NCI-H2107 treated with DMSO at 0.1 percent for 48 hours (cell line): ENCODE data around the gene TAF1A.

Experiments
- DNase-seq: peaks from one replicate; lab custom pipeline; 2025; ENCODE audit not compliant: unreplicated experiment; lab: John Stamatoyannopoulos, UW

Gene TAF1A

DNA sequence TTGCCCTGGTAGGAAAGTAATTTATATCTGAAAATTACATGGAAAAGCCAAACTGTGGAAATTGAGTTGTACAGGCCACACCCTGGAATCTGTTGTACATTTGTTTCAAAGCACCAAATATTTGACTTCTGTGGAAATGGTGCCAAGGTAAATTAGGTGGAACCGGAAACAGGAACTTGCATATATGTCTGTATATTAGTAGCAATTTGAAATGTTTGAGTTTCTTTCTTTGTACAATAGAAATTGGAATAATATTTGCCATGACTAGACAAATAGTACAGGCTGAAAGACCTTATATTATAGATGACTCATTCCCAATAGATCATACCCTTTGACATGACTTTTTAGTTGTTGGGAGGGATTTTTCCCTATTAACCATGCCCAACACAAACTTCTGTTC, 10.5 kb upstream of the TAF1A start:
- DNase-seq = no peak

DNA sequence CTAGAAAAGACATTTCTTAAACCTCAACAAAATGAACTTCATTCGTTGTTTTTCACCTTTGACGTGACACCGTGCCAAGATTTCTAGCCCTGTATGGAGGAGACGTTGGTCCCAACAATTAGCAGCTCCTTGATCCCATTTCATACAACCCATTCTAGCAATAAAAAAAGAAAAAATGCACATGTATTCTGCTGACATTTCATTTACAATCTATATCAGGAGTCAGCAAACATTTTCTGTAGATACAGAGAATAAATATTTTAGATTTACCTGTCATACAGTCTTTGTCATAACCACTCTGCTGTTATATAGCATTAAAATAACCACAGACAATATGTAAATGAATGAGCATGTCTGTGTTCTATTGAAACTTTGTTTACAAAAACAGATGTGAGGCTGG, 7.0 kb upstream of the TAF1A start:
- no peak for DNase-seq

DNA sequence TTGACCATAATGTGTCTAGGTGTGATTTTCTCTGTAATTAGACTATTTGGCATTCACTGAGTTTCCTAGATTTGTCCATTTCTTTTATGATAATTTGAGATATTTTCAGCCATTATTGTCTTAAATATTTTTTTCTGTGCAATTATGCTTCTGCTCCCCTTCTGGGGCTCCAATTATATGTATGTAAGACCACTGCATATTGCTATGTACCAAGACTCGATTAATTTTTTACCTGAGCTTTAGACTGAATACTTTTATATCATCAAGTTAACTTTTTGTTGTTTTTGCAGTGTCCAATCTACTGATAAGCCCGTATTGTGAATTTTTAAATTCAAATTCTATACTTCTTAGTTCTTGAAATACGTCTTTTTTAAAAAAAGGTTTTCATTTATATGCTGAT, 5.1 kb upstream of the TAF1A start:
- no peak for DNase-seq

DNA sequence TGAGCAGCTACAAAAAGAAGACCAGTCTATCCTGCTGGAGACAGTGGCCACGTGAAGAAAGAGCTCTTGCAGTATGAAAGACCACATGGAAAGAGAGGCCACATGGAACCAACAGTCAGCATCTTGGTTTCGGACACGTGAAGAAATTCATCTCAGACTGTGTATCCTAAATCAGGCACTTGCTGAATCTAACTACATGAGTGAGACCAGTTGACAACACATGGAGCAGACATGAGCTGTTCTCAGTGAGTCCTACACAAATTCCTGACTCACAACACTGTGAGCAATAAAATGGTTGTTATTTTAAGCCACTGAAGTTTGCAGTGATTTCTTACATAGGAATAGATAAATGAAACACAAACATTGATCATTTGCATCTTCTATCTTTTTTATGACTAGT, 2.4 kb upstream of the TAF1A start:
- DNase-seq = no peak

DNA sequence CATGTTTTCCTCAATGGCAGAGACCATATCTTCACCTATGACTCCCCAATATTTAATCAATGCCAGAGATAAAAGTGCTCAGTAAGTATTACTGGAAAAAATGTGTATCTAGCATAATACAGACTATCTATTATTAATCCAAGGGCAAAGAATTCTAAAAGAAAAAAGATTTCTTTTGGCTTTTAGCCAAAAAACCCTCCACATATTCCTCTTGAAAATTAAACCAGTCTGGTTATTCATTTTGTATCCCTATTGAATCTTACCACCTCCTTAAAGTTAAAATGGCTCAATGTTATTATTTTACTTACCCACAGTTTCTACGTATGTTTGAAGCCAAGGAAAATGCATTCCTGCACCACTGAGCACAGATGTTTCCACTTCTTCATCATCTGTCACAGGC, 1.6 kb downstream of the TAF1A start:
- DNase-seq = no peak

DNA sequence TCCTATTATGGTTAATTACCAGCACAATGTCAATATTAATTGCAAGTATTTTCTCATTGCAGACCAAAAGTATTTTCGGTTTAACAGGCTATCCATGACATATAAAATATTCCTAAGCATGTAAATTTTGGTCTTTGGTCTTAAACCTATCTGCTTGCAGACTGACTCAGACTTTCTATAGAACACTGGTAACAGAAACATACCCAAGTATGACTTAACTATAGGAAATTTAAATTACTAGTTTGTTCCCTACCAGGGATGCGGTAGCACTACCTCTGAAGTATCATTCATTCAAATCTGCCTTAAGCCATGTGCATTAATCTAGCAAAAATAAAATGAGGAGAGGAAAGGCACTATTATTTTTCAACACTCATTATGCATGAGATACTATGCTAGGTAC, 2.9 kb downstream of the TAF1A start:
- DNase-seq = no peak

DNA sequence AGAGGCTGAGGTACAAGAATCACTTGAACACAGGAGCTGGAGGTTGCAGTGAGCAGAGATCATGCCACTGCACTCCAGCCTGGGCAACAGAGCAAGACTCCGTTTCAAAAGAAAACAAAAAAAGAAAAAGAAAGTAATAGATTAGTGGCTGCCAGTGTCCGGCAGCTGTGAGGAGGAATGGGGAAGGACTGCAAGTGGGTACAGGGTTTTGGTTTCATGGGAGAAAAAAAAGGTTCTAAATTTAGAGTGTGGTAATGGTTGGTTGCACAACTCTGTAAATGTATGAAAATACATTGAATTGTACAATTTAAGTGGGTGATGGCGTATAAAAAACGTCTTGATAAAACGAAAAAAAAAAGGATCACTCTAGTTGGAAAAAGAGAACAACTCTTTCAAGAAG, 6.7 kb downstream of the TAF1A start:
- DNase-seq = no peak

DNA sequence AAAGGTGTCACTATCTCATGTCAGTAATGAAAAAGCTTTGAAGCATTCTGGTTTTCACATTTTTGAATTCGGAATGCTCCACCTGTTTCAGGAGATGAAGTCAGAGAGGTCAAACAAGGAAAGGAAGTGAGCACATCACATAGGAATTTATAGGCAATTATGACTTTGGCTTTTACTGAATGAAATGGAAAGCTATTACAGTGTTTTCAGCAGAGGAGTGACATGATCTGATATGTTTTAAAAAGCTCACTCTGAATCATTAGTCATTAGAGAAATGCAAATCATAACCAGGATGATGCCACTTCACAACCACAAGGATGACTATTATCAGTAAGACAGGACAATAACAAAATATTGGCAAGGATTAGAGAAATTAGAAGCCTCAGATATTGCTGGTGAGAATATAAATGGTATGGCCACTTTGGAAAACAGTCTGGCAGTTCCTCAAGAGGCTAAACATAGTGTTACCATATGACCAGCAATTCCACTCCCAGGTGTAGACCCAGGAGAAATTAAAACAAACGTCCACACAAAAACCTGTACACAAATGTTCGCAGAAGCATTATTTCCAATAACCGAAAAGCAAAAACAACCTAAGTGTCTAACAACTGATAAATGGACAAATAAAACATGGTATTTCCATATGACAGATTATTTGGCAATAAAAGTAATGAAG, 7.5 kb downstream of the TAF1A start:
- DNase-seq = no peak

DNA sequence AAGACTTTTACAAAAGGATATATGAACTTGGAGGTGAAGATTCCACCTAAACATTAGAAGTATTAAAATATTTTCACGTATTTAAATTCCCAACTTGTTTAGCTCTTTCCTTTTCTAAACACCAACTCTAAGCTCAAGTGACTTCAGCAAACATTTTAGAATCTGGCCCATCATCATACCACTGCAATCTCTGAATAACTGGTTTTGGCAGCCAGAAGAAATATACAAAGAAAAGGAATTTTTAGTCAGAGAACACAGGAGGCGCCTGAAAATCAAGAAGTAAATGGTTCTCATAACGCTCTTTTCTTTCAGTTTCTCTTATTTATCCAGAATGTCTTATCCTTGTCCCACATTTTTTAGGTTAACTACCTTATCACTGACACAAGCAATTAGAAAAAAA, 10.4 kb downstream of the TAF1A start:
- no peak for DNase-seq

DNA sequence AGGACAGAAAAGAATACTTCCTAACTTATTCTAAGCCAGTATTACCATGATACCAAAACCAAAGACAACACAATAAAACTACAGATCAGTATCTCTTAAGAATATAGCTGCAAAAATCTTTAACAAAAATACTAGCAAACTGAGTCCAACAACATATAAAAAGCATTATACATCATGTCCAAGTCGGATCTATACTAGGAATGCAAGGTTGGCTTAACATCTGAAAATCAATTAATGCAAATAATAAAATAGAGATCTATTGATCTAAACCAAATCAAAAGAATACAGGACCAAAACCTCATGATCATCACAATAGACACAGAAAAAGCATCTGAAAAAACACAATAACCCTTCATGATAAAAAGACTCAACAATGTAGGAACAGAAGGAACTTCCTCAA, 18.9 kb downstream of the TAF1A start:
- DNase-seq = no peak

DNA sequence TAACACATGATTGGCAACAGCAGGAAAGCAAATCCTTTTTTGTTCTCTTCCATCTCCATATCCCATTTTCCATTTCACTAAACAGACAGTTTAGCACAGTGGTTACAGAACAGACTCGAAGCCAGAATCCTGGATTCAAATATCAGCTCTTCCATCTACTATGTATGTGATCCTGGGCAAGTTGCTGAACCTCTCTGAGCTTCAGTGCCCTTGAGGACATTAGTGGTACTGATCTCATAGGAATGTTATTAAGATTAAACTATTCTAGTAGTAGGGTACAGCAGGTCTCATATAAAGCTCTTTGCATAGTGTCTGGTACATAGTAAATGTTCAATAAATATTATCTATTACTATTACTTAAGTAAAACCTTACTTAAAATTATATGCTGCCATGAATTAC, 28.1 kb downstream of the TAF1A start:
- no peak for DNase-seq

DNA sequence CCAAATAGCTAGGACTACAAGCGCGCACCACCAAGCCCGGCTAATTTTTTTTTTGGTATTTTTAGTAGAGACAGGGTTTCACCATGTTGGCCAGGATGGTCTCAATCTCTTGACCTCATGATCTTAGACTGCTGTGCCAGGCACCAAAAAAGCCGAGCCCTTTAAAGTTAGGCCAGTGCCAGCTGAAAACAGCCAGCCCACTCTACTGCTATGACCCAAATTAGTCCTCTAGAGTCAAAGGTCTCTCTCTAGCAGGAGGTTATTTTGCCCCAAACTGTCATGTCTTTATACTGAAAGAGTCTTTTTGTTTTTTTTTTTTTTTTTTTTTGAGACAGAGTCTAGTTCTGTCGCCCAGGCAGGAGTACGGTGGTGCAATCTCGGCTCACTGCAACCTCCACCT, 32.2 kb downstream of the TAF1A start:
- no peak for DNase-seq

DNA sequence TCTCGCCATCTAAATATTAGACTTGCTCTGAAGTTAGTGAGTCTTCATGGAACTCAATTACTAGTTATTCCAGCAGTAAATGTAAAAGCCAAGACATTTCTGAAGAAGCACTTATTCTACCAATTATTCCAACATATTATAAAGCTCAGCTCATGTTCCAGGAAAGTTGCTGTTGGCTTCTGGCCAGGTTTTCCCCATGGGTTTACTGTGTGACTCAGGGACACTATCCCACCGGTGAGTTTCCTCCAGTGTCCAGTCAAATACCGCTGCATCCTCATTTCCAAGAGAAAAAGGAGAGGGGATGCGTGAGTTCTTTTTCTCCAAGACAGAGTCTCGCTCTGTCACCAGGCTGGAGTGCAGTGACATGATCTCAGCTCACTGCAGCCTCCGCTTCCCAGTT, 32.6 kb downstream of the TAF1A start:
- no peak for DNase-seq

DNA sequence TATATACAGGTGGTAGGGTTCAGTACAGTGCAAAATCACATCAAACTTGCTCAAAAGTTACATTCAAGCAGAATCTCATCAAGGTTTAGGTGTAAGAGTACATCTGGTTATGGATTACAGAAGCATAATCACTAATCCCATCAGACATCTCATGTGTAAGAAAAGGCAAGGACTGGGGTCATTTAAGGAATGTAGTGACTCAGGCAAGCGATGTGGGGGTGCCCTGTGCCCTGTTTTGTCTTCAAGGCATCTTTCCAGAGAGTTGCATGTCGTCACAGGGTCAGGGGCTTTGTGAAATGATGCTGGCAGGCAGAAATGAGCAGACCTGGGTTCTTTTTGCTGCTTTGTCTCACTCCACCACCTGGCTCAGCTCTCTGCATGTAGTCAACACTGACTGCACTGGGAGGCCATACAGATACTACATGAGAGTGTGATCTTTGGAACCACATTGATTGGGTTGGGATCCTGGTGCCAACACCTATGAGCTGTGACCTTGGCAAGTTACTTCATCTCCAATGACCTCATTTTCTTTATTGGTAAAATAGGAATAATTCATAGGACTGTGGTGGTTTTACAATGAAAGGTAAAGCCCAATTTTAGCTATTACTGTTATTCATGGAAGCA, 33.6 kb downstream of the TAF1A start:
- no peak for DNase-seq

DNA sequence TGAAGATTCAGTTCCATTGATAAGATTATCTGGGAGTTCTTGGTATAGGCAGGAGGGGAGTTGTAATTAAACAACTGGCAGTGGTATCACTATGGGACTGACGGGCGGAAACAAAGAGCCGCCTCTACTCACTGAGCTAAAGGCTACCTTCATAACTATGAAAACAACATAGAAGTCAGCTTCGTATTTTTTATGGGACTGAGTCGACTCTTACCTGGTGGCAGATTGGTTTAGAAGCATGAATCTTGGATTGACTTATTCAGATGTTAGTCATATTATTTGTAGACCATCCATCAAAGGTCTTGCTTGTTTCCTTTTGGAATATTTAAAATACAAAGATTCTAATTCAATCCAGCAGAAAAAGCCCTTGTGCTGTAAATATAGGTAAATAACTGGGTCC, 35.6 kb downstream of the TAF1A start:
- DNase-seq = no peak

DNA sequence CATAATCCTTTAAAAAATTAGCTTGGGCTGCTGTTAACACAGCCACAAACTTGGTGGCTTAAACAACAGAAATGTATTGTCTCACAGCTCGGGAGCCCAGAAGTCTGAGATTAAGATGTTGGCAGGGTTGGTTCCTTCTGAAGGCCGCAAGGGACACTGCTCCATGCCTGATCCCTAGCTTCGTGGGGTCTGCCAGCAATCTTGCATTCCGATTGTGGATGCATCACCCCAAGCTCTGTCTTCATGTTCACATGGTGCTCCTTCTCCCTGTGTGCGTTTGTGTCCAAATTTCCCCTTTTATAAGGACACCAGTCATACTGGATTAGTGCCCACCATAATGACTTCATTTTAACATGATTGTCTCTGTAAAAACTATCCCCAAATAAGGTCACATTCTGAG, 36.9 kb downstream of the TAF1A start:
- DNase-seq = no peak

DNA sequence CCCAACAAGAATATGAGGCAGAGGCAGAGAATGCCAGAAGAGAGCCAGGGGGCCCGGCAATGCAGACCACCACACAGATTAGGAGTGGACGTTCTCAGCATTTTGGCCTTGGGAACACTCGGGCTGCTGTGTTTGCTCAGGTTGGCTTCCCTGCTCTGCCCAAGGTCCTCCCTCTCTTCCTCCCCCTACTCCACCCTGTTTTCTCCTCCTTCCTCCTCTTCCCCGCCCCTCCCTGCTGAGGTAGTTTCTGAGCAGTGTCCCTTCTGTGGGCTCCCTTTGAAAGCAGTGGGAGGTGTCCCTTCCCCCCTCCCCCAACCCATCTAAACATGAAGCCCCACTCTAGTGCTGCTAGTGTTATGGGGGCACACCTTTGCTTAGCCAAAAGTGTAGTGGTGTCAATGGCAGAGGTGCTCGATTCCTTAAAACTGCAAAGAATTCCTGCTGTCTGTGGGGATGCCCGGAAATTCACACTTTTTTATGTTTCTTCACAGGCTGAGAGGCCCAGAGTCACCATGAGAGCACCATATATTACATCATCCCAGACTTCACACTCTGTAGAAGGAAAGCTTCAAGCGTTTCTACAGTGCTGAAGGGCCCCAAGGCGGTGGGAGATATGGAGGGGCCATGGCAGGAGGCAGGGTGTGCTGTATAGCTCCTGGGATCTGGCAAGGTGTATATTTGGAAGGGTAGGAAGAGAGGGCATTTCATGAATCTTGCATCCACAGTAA, 41.6 kb downstream of the TAF1A start, which contains the start of gene HHIPL2:
HHIPL2 (minus strand) TSS at position 161 of the 728 bp plus-strand sequence; CDS start at position 101, 60 bp downstream.
- DNase-seq = no peak

DNA sequence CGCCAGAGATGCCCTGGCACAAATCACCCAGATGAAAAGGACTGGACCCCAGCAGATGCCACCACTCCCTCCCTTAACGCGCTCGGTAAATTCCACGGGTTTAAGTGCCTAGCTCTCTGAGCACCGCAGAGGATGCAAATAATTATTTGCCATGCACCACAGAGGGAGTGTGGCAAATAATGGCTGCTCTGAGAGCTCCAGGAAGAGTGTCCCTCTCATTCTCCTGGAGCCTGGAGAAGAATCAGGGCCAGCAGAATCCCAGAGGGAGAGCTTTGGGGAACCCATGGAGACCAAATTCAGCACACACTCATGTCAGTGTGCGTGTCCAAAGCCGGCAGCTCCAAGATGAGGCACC, 42.5 kb downstream of the TAF1A start:
- DNase-seq = no peak

DNA sequence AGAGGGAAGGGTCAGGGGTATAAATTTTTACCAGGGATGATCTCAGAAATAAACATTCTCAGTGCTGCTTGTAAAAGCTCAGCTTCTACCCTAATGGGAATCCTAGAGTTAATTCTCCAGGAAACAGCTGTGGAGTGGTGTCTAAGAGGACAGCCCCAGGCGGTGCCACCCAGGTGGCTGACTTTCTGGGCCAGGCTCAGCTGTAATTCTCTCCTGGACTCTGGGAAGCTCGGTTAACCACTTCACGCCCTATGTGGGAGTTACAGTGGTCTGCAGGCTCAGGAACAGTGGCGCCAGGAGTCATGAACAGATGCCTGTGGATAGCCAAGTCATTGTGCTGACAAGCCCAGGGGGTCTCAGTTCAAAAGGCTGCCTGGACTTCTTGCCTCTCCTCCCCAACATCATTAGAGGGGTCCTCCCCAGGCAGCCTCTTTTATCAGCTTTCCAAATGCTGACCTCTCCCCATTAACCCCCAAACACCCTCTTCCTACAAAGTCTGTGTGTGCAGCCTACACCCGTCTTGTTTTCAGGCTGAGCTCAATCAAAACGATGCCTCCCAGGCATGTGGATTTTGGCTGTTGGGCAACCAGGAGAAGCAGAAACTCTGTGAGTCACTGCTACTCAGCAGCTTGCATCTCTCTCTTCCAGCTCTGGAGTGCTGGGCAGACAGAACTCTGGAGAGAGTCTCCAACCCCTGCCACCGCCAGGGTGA, 43.0 kb downstream of the TAF1A start:
- peak; percentile 15 for DNase-seq

DNA sequence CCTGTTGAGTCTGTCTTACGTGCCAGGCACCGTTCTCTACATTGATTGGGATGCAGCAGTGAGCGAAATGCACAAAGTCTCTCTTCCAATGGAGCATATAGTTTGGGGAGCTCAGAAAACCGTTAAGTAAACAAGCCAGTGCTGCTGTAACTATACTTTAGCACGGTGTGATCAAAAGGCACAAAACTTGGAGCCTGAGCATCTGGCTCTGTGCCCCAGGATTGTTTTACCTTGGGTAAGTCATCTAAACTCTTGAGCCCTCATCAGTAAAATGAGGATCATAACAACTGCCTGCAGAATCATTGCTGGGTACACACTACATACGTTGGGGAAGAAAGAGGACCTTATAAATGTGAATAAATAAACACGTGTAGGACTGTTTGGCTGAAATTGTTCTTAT, 43.6 kb downstream of the TAF1A start:
- no peak for DNase-seq

DNA sequence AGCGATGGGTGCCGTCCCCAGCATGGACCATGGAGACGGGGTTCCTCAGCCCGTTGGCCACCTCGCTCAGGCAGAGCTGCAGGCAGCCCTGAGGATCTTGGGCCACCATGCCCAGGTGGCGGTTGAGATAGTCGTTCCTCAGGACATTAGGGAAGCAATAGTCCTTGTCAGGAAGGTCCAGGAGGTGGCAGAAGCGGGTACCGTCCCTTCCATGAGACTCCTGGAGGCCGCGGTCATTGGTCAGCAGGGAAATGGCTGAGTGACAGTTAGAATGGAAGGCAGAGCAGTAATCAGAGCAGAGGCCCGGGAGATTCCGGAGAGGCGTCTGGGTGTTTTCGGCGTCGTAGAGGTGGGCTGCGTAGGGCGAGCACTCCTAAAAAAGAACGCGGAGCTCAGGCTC, 45.9 kb downstream of the TAF1A start:
- no peak for DNase-seq

DNA sequence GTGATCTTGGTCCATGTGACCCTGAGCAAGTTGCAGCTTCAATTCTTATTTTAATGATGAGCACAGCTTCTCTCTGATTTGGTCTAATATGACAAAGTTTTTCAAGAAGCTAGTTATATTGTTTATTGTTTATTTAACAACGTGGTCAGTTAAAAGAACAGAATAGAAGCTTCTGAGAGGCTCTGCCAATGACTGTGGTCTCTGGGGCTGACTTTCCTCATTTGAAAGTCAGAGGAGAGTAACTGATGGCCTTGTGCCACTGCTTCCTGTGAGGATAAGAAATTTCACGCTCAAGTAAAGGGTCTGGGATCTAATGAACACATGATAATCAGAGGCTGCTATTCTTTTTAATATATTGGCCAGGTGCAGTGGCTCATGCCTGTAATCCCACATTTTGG, 49.1 kb downstream of the TAF1A start:
- no peak for DNase-seq
